ENCODE results near the gene AGTRAP.

The AGTRAP gene

GRCh38 chr1:11782127-11782708 is 46.3 kb downstream of the AGTRAP start:
- FAIRE-seq: no peak
- DNase-seq (ENCODE audit: low spot score): no peak

- no peak for FAIRE-seq
Observed at GRCh38 chr1:11783556-11783955, 47.6 kb downstream of the AGTRAP start.

GRCh38 chr1:11784256-11784992 is 48.5 kb downstream of the AGTRAP start:
- DNase-seq (ENCODE audit: low spot score) (no peak), FAIRE-seq (no peak)

More at GRCh38 chr1:11783556-11783955, 47.6 kb downstream of the AGTRAP start:
- no peak for DNase-seq (ENCODE audit: low spot score)

DNA sequence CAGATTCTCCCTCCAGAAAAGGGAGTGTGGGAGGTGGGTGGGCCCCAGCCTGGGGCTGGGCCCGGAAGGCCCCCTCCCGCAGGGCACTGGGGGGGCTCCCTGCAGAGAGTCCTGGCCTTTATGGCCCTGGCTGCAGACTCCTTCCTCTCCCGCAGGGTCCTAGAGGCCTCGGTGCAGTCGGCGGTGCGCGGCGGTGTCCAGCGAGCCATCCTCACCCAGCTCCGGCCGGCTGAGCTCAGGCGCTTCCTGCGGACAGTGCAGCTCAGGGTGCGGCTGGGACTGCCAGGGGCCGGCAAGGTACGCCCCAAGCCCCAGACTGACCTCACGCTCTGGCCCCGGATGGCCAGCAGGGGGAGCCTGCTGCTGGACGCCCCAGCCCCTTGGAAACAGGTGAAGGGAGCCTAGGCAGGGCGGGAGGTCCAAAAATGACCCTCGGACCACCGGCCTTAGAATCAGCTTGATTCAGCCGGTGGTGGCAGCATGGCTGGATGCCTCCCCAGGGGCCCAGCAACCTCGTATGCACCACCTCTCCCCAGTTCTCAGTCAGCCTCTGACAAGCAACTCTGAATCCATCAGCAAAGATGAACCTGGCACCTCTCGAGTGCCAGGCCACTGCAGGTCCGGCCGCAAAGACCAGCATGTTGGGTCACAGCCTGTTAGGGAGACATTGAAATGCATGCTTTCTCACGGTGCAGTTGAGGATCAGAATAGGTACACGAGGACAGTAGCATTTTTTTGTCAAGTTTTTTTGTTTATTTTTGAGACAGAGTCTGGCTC is 49.2 kb downstream of the AGTRAP start:
- DNase-seq (ENCODE audit: low spot score): peak; percentile 70
- no peak for FAIRE-seq

GRCh38 chr1:11786168-11786567 is 50.2 kb downstream of the AGTRAP start:
- FAIRE-seq: no peak
- no peak for DNase-seq (ENCODE audit: low spot score)

GRCh38 chr1:11787251-11787803 is 51.4 kb downstream of the AGTRAP start:
- DNase-seq (ENCODE audit: low spot score) (peak; percentile 37), FAIRE-seq (no peak)

DNA sequence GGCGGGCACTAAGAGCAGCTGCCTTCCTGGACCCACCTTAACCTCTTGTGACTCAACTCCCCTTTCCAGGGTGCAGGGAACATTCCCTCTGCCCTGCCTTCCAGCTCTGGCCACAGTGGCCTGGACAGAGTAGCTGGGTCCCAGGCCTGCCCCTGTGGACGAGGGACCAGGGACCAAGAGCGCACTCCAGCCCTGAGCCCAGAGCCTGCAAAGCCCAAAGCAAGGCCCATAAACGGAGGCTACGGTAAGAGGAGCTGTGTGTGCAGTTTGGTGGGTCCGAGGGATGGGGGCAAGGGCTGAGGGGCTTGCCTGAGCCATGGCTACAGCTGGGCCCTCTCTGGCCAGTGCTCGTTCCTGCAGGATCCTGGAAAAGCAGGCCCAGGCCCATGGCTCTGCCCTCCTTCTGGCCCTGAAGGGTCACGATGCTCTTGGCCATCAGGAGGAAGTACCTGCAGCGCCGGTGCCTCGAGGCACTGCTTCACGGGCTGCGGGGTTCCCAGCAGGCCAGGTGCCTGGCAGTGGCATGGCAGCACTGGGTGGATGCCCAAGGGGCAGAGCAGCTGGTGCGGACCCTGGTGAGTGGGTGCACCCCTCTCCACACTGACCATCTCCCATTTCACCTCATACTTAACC is 52.0 kb downstream of the AGTRAP start:
- no peak for DNase-seq (ENCODE audit: low spot score)
- FAIRE-seq: no peak

GRCh38 chr1:11788549-11789053 is 52.7 kb downstream of the AGTRAP start:
- FAIRE-seq (no peak), DNase-seq (ENCODE audit: low spot score) (no peak)

GRCh38 chr1:11789126-11790067 is 53.5 kb downstream of the AGTRAP start:
- DNase-seq (ENCODE audit: low spot score) (no peak), FAIRE-seq (no peak)

DNA sequence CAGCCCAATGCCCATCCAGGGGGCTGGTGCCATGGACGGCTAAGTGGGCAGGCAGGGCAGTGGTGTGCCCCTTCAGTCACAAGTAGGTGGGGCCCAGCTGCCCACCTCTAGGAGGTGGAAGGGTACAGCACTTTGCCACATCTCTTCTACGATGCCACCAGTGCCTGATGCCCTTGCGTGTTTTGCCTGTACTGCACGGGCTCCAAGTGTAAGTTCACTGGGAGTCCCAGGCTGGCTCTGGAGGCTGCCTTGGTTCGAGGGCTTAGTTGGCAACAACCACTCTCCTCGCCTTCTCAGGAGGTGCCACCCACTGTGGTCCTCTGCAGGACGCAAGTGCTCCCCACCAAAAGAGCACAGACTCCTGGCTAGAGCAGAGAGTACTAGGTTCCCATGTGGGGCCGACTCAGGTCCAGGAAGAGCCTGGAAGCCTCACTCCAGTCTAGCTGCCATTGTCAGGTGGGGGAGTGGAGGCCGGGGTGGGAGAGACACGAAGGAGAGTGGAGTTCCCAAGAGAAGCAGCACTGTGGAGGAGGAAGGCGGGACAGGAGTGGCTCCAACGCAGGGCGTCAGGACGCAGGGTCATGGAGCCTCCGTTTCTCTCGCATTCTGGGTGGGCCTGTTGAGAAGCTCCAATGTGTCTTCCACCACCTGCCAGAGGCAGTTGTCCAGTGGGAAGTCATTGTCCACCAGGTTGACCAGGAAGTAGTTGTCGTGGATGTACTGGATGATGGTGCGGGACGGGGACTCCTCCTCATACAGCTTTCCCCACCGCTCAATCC is 54.4 kb downstream of the AGTRAP start:
- no peak for FAIRE-seq
- no peak for DNase-seq (ENCODE audit: low spot score)

GRCh38 chr1:11790880-11791715 is 55.2 kb downstream of the AGTRAP start:
- peak; percentile 68 for DNase-seq (ENCODE audit: low spot score)
- no peak for FAIRE-seq

DNA sequence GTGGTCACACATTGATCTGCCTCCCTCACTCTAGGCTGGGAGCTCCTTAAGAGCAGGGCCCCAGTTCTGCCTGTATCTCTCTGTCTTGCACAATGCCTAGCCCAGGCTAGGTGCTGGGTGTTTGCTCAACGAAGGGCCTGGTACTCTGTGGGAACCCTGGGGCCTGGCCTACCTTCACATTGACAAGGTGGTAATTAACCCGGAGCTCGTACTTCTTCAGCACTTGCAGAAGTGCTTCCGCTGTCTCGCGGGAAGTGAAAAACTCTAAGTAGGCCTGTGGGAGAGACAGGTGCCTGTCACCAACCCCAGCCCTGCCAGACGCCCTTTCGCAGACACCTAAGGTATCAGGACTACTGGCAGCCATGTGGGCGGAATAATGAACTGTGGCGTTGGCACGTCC is 56.2 kb downstream of the AGTRAP start:
- DNase-seq (ENCODE audit: low spot score): no peak
- FAIRE-seq: no peak

DNA sequence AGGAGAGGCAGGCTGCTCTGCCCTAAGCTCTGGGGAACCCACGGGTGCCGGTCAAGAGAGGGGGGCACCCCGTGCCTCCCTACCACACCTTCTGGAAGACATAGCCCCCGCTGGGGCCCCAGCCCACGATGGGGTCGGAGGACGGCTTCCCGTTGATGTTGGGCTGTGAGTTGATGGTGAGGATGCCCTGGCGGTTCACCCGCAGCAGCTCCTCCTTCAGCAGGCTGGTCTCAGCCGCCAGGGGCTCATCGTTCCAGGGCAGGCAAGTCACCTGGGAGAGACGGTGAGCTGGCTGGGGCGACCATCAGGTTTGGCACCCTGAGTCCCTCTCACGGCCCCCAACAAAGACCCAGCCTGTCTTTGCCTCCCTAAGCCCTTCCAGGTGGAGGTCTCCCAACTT is 57.9 kb downstream of the AGTRAP start:
- FAIRE-seq (no peak), DNase-seq (ENCODE audit: low spot score) (no peak)

GRCh38 chr1:11794446-11795237 is 58.7 kb downstream of the AGTRAP start:
- FAIRE-seq (no peak), DNase-seq (ENCODE audit: low spot score) (no peak)

DNA sequence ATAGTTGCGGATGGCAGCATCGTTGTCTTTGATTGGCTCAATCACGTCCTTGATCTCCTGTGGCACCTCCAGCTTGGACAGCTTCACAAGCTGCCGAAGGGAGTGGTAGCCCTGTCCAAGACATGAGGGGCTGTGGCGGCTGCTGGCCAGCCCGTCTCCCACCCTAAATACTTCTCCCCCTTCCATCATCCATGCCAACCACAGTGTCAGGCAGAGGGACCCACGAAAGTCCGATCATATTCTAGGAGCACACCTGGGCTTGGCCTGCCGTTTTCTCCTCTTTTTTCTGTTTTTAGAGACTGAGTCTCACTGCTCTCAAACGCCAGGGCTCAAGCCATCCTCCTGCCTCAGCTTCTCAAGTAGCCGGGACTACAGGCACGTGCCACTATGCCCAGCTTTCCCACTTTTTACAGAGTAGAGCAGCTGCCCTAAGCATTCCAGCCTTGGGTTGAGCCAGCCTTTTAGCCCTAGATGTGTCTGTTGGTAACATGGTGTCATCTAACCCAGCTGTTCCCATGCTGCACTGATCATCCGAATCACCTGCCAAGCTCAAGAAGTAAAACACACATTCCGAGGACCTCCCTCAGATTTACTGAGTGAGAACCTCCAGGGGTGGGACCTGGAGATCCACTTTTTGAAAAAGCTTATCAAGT is 59.4 kb downstream of the AGTRAP start:
- DNase-seq (ENCODE audit: low spot score) (no peak), FAIRE-seq (no peak)

DNA sequence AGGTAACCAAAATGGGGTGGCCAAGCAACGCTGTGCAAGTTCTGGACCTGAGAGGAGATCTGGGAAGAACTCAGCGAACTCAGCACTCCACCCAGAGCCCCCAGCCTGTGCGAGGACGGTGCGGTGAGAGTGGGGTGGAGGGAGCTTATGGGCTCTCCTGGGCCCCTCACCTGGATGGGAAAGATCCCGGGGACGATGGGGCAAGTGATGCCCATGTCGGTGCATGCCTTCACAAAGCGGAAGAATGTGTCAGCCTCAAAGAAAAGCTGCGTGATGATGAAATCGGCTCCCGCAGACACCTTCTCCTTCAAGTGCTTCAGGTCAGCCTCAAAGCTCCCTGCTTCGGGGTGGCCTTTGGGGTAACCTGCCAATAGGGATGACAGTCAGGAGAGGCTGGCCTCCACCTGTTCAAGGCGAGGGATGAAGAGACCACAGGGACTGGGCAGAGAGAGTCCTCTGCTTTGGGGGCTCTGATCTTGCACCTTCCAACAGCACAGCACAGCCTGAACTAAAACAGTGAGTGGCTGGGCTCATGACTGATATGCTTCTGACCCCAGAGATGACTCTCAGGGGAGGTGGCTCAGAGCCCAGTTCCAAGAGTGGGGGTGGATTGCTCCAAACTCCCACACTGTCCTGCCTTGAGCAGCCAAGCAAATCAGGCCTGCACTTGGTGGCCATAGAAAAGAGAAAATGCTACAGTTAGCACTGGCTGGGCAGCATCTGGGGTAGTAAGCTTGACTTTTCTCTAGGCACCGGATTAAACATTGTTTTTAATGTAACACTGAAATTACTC is 60.3 kb downstream of the AGTRAP start:
- FAIRE-seq: no peak
- no peak for DNase-seq (ENCODE audit: low spot score)
